Astrocyte of the spinal cord (primary cell): Measurements from ENCODE around the gene SCG3.

Experiments
- DNase-seq: peaks from one replicate; pipeline ENCODE4 v3.0.0; 2011; ENCODE audit warnings: low read depth, low spot score
- H3K4me3 ChIP-seq: 2 replicates; pipeline ENCODE4 v1.5.1; 2011; ENCODE audit warnings: low read depth, mild to moderate bottlenecking, low read length, moderate library complexity
- in situ Hi-C: cut with HindIII; loops from 2 replicates; pipeline ENCODE4 v1.10.0; 2017; ENCODE audit warnings: low sequenced_read_pairs
- TF ChIP-seq, protein P1 (sequence below): IDR thresholded peaks from 2 replicates; pipeline ENCODE4 v1.5.1; 2012; ENCODE audit warnings: low read depth, mild to moderate bottlenecking, low read length, inconsistent platforms

Gene SCG3

GRCh38 chr15:51755790-51756189, 74.5 kb downstream of the SCG3 start:
- TF ChIP-seq, protein P1, sequence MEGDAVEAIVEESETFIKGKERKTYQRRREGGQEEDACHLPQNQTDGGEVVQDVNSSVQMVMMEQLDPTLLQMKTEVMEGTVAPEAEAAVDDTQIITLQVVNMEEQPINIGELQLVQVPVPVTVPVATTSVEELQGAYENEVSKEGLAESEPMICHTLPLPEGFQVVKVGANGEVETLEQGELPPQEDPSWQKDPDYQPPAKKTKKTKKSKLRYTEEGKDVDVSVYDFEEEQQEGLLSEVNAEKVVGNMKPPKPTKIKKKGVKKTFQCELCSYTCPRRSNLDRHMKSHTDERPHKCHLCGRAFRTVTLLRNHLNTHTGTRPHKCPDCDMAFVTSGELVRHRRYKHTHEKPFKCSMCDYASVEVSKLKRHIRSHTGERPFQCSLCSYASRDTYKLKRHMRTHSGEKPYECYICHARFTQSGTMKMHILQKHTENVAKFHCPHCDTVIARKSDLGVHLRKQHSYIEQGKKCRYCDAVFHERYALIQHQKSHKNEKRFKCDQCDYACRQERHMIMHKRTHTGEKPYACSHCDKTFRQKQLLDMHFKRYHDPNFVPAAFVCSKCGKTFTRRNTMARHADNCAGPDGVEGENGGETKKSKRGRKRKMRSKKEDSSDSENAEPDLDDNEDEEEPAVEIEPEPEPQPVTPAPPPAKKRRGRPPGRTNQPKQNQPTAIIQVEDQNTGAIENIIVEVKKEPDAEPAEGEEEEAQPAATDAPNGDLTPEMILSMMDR, result no peak
- no peak overlapping the region for H3K4me3 ChIP-seq
- DNase-seq, result no peak
- in situ Hi-C loops, result no loop called here

GRCh38 chr15:51756482-51756881, 75.2 kb downstream of the SCG3 start:
- DNase-seq, result no peak
- in situ Hi-C loops, result no loop called here
- TF ChIP-seq, protein P1, result no peak
- no peak overlapping the region for H3K4me3 ChIP-seq

- no peak for DNase-seq
- H3K4me3 ChIP-seq, result no peak overlapping the region
- TF ChIP-seq, protein P1, result no peak
- in situ Hi-C loops, result no loop called here
Measured at GRCh38 chr15:51757450-51757849, 76.1 kb downstream of the SCG3 start.

DNA sequence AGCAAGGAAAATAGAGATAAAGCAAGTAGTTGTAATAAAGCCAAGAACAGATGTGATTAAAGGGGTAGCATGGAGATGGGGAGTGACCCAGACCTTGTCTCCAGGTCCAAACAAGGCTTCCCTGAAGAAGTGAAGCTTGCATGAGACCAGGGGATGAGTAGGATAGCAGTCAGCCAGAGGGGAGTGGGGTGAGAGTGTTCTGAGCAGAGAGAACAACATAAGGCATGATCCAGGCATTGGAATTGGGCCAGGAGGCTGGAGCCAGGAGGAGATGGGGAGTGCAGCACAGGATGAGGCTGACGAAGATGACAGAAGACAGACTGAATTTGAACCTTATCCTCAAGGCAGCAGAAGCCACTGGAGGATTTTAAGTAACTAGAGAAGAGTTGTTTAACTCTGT, 77.3 kb downstream of the SCG3 start:
- DNase-seq, result peak; percentile 34
- TF ChIP-seq, protein P1, result no peak
- H3K4me3 ChIP-seq, result no peak overlapping the region
- in situ Hi-C loops, result no loop called here

DNA sequence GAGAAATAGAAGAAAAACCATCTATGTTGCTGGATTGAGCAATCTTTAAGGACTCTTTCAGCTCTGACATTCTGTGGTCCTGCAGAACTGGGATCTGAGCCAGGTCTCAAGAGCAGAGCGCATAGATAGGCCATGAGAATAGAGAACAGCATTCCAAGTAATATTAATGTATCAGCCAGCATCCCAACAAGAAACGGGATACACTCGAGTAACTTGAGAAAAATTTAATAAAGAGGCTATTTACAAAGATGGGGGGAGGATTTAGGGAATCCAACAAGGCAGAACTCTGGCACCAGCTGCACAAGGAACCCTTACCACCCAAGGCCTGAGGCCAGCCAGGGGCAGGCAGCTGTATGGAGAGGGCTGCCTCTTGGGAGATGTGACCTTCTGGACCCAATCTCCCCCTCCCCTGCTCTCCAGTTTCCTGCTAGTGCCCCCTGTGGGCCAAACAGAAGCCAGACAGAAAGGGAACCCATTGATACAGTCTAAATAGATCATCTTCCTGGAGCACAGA, 78.3 kb downstream of the SCG3 start:
- in situ Hi-C loops, result no loop called here
- TF ChIP-seq, protein P1, result peak; percentile 26
- H3K4me3 ChIP-seq, result no peak overlapping the region
- peak; percentile 83 for DNase-seq

- DNase-seq, result no peak
- in situ Hi-C loops, result no loop called here
- TF ChIP-seq, protein P1, result no peak
- no peak overlapping the region for H3K4me3 ChIP-seq
Measured at GRCh38 chr15:51760805-51761204, 79.5 kb downstream of the SCG3 start.

GRCh38 chr15:51765751-51766150, 84.4 kb downstream of the SCG3 start:
- no peak for DNase-seq
- no peak overlapping the region for H3K4me3 ChIP-seq
- TF ChIP-seq, protein P1, result no peak
- in situ Hi-C loops, result no loop called here
